Loucy (cell line): ENCODE measurements around the gene GNPDA1.

ENCODE experiments used
- CTCF ChIP-seq: fragments of 200-600 bp; sonication (generic); conservative IDR thresholded peaks from 2 replicates; pipeline ENCODE4 v1.5.1; 2014; ENCODE audit warnings: mild to moderate bottlenecking, antibody characterized with exemption, low read length
- EZH2phosphoT487 ChIP-seq: fragments of 200-600 bp; IDR thresholded peaks from 2 replicates; pipeline ENCODE4 v1.6.1; 2018; ENCODE audit warnings: antibody characterized with exemption, mild to moderate bottlenecking, moderate library complexity, borderline replicate concordance

DNA sequence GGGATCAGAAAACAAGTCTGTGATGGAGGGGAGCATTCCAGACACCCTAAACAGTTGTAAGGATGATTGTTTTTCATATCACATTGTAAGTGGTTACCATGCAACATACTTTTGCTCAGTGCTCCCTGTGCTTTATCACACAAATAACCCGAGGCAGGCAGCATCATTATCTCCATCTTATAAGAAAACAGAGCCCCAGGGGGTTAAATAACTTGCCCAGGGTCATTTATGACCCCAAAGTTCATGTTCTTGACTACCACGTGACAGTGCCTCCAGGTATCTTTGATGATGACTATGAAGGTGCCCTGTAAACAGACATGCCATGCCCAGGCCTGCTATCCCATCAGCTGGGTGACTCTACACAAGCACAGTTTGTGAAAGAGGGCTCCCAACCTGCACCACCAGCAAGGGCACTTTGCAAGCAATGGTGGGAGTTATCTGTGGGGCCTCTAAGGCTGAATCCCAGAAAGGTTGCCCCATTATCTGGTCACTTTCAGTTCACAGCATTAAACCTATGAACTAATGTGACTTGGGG is 9.5 kb downstream of the GNPDA1 start:
- TF ChIP-seq EZH2phosphoT487, result no peak
- no peak for TF ChIP-seq CTCF
